ENCODE data around the gene HOXD9.

HOXD9 gene

GRCh38 chr2:176103742-176104315 is 18.7 kb upstream of the HOXD9 start:
- Histone ChIP-seq H4K20me1 (peaks cover 45% of the 10 kb centered on the region; the same call in 1 of the 2 replicates), H3K9ac (no peak overlapping the region), H3K9me3 (peaks cover 93% of the 10 kb centered on the region), H3K27ac (no peak overlapping the region), H3K4me3 (no peak overlapping the region), H3K36me3 (no peaks in the 10 kb centered on the region), H3K4me2 (no peak overlapping the region), H3K27me3 (peaks cover 95% of the 10 kb centered on the region), H3K4me1 (no peaks in the 10 kb centered on the region)
- TF ChIP-seq Cebpa-rat (IDR thresholded peaks at IDR 0.05): no peak

GRCh38 chr2:176104316-176105077 is 18.0 kb upstream of the HOXD9 start:
- Histone ChIP-seq H3K9ac (no peak overlapping the region), H3K36me3 (no peaks in the 10 kb centered on the region), H3K27me3 (peaks cover 95% of the 10 kb centered on the region), H3K4me1 (no peaks in the 10 kb centered on the region), H3K4me3 (no peak overlapping the region), H4K20me1 (peaks cover 42% of the 10 kb centered on the region; the same call in 1 of the 2 replicates), H3K27ac (no peak overlapping the region), H3K4me2 (no peak overlapping the region), H3K9me3 (peaks cover 92% of the 10 kb centered on the region)
- no peak for TF ChIP-seq Cebpa-rat (IDR thresholded peaks at IDR 0.05)

GRCh38 chr2:176105078-176105729 is 17.3 kb upstream of the HOXD9 start:
- Histone ChIP-seq H3K9ac (no peak overlapping the region), H3K27ac (no peak overlapping the region), H3K9me3 (peaks cover 85% of the 10 kb centered on the region), H3K4me3 (no peak overlapping the region), H3K27me3 (peaks cover 95% of the 10 kb centered on the region), H3K36me3 (no peaks in the 10 kb centered on the region), H3K4me2 (no peak overlapping the region), H3K4me1 (no peaks in the 10 kb centered on the region), H4K20me1 (peaks cover 42% of the 10 kb centered on the region; the same call in 1 of the 2 replicates)
- TF ChIP-seq Cebpa-rat (IDR thresholded peaks at IDR 0.05): no peak

GRCh38 chr2:176105730-176106580 is 16.6 kb upstream of the HOXD9 start:
- peaks cover 95% of the 10 kb centered on the region for H3K27me3 ChIP-seq
- H3K27ac ChIP-seq: no peak overlapping the region

GRCh38 chr2:176106581-176107539 is 15.7 kb upstream of the HOXD9 start, which contains the start of gene HOXD11:
HOXD11 (plus strand) TSS chr2:176107280; CDS start chr2:176107356, 76 bp downstream.
- H3K4me3 ChIP-seq: no peak within 1 kb of the TSS
- H3K27me3 ChIP-seq: peaks cover 95% of the 10 kb centered on the region
- H3K4me2 ChIP-seq: no peak within 1 kb of the TSS
- no peaks in the 10 kb centered on the region for H3K4me1 ChIP-seq
- H4K20me1 ChIP-seq: peaks cover 42% of the 10 kb centered on the region
- TF ChIP-seq Cebpa-rat (IDR thresholded peaks at IDR 0.05): no peak
- no peak within 1 kb of the TSS for H3K9ac ChIP-seq
- H3K36me3 ChIP-seq: no peaks in the 10 kb centered on the region
- H3K9me3 ChIP-seq: peaks cover 71% of the 10 kb centered on the region
- H3K27ac ChIP-seq: no peak within 1 kb of the TSS

More at GRCh38 chr2:176105730-176106580, 16.6 kb upstream of the HOXD9 start:
- H3K4me3 ChIP-seq: no peak overlapping the region
- no peak for TF ChIP-seq Cebpa-rat (IDR thresholded peaks at IDR 0.05)
- H3K4me1 ChIP-seq: no peaks in the 10 kb centered on the region
- H3K4me2 ChIP-seq: no peak overlapping the region
- H3K9me3 ChIP-seq: peaks cover 77% of the 10 kb centered on the region
- peaks cover 42% of the 10 kb centered on the region; the same call in 1 of the 2 replicates for H4K20me1 ChIP-seq
- no peaks in the 10 kb centered on the region for H3K36me3 ChIP-seq
- no peak overlapping the region for H3K9ac ChIP-seq

GRCh38 chr2:176107731-176108181 is 14.8 kb upstream of the HOXD9 start:
- H3K4me3 ChIP-seq: no peak overlapping the region
- no peak overlapping the region for H3K27ac ChIP-seq
- no peak overlapping the region for H3K4me2 ChIP-seq
- TF ChIP-seq Cebpa-rat (IDR thresholded peaks at IDR 0.05): no peak
- no peak overlapping the region for H3K9ac ChIP-seq
- H4K20me1 ChIP-seq: peaks cover 46% of the 10 kb centered on the region
- peaks cover 73% of the 10 kb centered on the region for H3K9me3 ChIP-seq
- H3K4me1 ChIP-seq: no peaks in the 10 kb centered on the region
- H3K36me3 ChIP-seq: no peaks in the 10 kb centered on the region
- peaks cover 95% of the 10 kb centered on the region for H3K27me3 ChIP-seq

GRCh38 chr2:176109192-176109901 is 13.2 kb upstream of the HOXD9 start:
- Histone ChIP-seq H3K9me3 (peaks cover 70% of the 10 kb centered on the region), H3K4me1 (no peaks in the 10 kb centered on the region), H4K20me1 (peaks cover 50% of the 10 kb centered on the region), H3K4me2 (no peak overlapping the region), H3K4me3 (no peak overlapping the region), H3K27me3 (peaks cover 95% of the 10 kb centered on the region), H3K27ac (no peak overlapping the region), H3K9ac (no peak overlapping the region), H3K36me3 (no peaks in the 10 kb centered on the region)
- TF ChIP-seq Cebpa-rat (IDR thresholded peaks at IDR 0.05): no peak

GRCh38 chr2:176109946-176110345 is 12.6 kb upstream of the HOXD9 start:
- no peak overlapping the region for H3K4me2 ChIP-seq
- peaks cover 70% of the 10 kb centered on the region for H3K9me3 ChIP-seq
- no peaks in the 10 kb centered on the region for H3K4me1 ChIP-seq
- H3K36me3 ChIP-seq: no peaks in the 10 kb centered on the region
- no peak for TF ChIP-seq Cebpa-rat (IDR thresholded peaks at IDR 0.05)
- H3K27me3 ChIP-seq: peaks cover 95% of the 10 kb centered on the region
- peaks cover 56% of the 10 kb centered on the region for H4K20me1 ChIP-seq
- H3K27ac ChIP-seq: no peak overlapping the region
- H3K9ac ChIP-seq: no peak overlapping the region
- no peak overlapping the region for H3K4me3 ChIP-seq

Measured in BLaER1 (cell line).